Chondrocyte (in vitro differentiated cells): ENCODE data around the gene GUCY1A2. TPM values are rescaled to one million over a fixed set of nuclear protein-coding genes. Genes with fewer than 3 reads are reported as not detected.

Source experiments
- DNase-seq: peaks from one replicate; pipeline ENCODE4 v3.0.0; 2021; ENCODE audit warnings: mixed read lengths, low spot score
- H3K27ac Mint-ChIP-seq: one replicate; pipeline ENCODE4 v1.8.0; 2021; ENCODE audit warnings: mild to moderate bottlenecking, moderate library complexity, mixed read lengths; ENCODE audit not compliant: unreplicated experiment
- H3K27me3 Mint-ChIP-seq: 2 replicates; pipeline ENCODE4 v1.8.0; 2021; ENCODE audit warnings: low read depth, mixed read lengths
- H3K36me3 Mint-ChIP-seq: 2 replicates; pipeline ENCODE4 v1.8.0; 2021; ENCODE audit warnings: low read depth, mixed read lengths
- H3K4me1 Mint-ChIP-seq: 2 replicates; pipeline ENCODE4 v1.8.0; 2021; ENCODE audit warnings: low read depth, mild to moderate bottlenecking, mixed read lengths
- H3K4me3 Mint-ChIP-seq: one replicate; pipeline ENCODE4 v1.8.0; 2021; ENCODE audit warnings: mild to moderate bottlenecking, moderate library complexity, mixed read lengths; ENCODE audit not compliant: unreplicated experiment
- H3K9me3 Mint-ChIP-seq: 2 replicates; pipeline ENCODE4 v1.8.0; 2021; ENCODE audit warnings: low read depth, mixed read lengths
- total RNA-seq: library from RNA; stranded (reverse); gene quantifications from 3 replicates; pipeline ENCODE4 v1.2.1, GENCODE V29; 2021
- TF ChIP-seq, protein P1 (sequence below): fragments of 200-600 bp; sonication (generic); IDR thresholded peaks from 2 replicates; pipeline ENCODE4 v1.5.0; 2021; ENCODE audit warnings: antibody characterized with exemption, mild to moderate bottlenecking, moderate library complexity

GUCY1A2 gene
- total RNA-seq, 1 donor from 2014 or later: 17.4 TPM

DNA sequence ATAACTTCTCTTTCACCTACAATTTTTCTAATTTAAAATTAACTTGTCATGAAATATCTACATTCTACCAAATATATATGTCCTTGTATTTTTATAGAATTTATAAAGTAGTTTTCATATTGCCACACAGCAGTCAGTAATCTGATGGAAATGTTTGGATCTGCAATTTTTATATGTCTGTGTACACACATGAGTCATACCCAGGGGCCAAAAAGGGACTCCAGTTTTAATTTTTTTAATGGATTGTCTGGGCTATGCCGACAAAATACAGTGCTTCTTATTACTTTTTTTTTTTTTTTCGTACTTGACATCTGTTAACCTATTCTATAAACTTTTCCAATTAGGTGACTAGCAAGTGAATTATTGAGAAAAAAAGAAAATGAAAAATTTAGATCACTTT lies 6.3 kb downstream of the GUCY1A2 start:
- Mint-ChIP-seq H3K4me1 (peaks cover 33% of the 10 kb centered on the region), H3K36me3 (no peaks in the 10 kb centered on the region), H3K27me3 (peaks cover 3% of the 10 kb centered on the region), H3K9me3 (no peaks in the 10 kb centered on the region), H3K4me3 (no peak overlapping the region), H3K27ac (peak overlapping the region; percentile 25)
- TF ChIP-seq, protein P1, sequence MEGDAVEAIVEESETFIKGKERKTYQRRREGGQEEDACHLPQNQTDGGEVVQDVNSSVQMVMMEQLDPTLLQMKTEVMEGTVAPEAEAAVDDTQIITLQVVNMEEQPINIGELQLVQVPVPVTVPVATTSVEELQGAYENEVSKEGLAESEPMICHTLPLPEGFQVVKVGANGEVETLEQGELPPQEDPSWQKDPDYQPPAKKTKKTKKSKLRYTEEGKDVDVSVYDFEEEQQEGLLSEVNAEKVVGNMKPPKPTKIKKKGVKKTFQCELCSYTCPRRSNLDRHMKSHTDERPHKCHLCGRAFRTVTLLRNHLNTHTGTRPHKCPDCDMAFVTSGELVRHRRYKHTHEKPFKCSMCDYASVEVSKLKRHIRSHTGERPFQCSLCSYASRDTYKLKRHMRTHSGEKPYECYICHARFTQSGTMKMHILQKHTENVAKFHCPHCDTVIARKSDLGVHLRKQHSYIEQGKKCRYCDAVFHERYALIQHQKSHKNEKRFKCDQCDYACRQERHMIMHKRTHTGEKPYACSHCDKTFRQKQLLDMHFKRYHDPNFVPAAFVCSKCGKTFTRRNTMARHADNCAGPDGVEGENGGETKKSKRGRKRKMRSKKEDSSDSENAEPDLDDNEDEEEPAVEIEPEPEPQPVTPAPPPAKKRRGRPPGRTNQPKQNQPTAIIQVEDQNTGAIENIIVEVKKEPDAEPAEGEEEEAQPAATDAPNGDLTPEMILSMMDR: no peak
- DNase-seq: no peak

DNA sequence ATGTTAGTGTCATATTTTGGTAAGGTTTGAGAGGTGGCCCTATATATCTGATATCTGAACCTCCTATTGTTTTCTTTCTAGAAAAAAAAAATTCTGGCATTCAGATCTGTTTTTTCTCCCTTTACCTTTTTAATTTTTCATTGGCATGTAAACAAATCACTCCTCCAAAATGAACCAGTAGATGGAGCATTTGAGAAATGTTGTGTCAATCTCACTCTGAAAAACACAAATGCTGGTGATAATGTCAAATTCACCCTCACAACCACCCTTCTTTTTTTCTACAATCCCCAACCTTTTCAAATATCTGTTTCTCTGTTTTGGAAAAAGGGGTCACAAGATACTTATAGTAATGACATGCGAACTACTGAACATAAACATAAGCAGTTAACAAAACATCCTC lies 9.1 kb downstream of the GUCY1A2 start:
- Mint-ChIP-seq H3K4me1 (peaks cover 15% of the 10 kb centered on the region), H3K9me3 (no peaks in the 10 kb centered on the region), H3K27me3 (no peaks in the 10 kb centered on the region), H3K4me3 (no peak overlapping the region), H3K27ac (no peak overlapping the region), H3K36me3 (no peaks in the 10 kb centered on the region)
- TF ChIP-seq, protein P1: peak; percentile 43
- no peak for DNase-seq

DNA sequence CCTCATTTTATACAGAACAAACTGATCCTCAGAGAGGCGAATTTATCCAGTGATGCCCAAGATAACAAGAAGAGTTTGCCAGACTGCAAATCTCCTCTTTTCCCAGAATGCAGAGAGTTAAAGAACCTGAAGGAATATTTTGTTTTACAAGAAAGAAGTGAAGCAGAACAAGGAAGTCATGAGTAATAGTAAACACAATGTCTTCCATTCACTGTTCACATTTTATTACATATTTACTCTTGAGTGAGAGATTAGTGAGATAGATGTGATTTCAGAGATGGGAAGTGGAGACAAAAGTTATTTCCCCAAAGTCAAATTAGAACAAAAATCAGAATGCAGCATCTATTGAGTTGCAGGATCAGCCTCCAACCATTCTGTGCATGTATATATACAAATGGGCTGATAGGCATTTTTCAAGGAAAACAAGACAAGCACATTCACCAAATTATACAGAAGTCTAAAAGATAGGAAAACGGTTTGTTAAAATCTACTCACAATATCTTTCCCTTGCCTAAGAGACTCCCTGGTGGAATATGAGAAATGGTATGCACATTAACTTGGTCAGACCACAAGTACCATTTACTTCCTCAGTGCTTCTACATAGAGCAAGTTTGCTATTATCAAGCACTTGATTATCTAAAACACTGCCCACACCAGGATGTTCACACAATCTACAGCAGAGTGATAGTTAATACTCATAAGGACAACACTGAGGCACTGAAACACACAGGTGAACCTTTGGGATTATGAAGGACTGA lies 12.0 kb downstream of the GUCY1A2 start:
- Mint-ChIP-seq H3K36me3 (no peaks in the 10 kb centered on the region), H3K9me3 (no peaks in the 10 kb centered on the region)
- DNase-seq: no peak

DNA sequence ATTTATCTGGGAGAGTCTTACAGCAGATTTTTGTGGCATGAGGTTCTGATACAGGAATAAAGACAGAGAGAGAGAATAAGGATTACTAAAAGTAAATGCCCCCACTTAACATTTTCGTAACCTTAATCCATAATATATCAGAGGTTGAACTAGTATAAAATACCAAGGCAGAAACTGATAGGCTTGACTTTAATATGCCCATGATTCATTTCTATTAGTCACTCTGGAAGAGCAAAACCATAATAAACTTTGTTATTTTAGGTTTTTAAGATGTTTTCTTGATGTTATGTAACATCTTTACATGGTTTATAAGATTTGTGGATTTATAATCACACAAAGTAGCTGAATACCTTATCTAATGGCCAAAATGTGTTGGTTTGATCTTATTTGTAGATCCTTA lies 19.1 kb downstream of the GUCY1A2 start:
- H3K4me1 Mint-ChIP-seq: peaks cover 21% of the 10 kb centered on the region
- H3K27ac Mint-ChIP-seq: peak overlapping the region; percentile 95
- no peak for DNase-seq
- TF ChIP-seq, protein P1: no peak
- H3K4me3 Mint-ChIP-seq: no peak overlapping the region
- no peaks in the 10 kb centered on the region for H3K27me3 Mint-ChIP-seq
- peaks cover 6% of the 10 kb centered on the region for H3K9me3 Mint-ChIP-seq
- H3K36me3 Mint-ChIP-seq: no peaks in the 10 kb centered on the region

More for the DNA sequence above, 12.0 kb downstream of the GUCY1A2 start:
- H3K27me3 Mint-ChIP-seq: no peaks in the 10 kb centered on the region
- H3K4me1 Mint-ChIP-seq: no peaks in the 10 kb centered on the region
- no peak overlapping the region for H3K27ac Mint-ChIP-seq
- no peak overlapping the region for H3K4me3 Mint-ChIP-seq
- TF ChIP-seq, protein P1: no peak

DNA sequence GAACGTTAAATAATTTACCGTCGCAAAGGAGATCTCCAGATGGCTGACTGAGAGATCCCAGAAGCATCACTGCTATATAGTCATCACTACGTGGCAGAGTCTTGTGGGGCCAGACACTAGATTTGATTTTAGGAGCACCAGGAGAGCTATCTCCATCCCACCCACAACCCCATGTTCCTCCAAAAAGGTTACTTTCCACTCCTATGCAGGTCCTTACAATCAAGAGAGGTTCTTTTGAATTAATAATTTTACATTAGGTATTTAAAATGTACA lies 19.4 kb downstream of the GUCY1A2 start:
- Mint-ChIP-seq H3K9me3 (peaks cover 6% of the 10 kb centered on the region), H3K36me3 (no peaks in the 10 kb centered on the region), H3K4me3 (no peak overlapping the region), H3K27me3 (no peaks in the 10 kb centered on the region), H3K4me1 (peaks cover 21% of the 10 kb centered on the region), H3K27ac (peak overlapping the region; percentile 95)
- DNase-seq: no peak
- TF ChIP-seq, protein P1: no peak
